DND-41 (cell line): ENCODE measurements around the gene RUNX2.

Experiments used
- CTCF ChIP-seq: IDR thresholded peaks from 2 replicates; pipeline ENCODE4 v1.5.1; 2012; ENCODE audit warnings: borderline replicate concordance, low read length, moderate library complexity, mild to moderate bottlenecking; ENCODE audit not compliant: poor library complexity, severe bottlenecking; ENCODE audit errors: extremely low read depth
- EZH2 ChIP-seq: IDR thresholded peaks from 3 replicates; pipeline ENCODE4 v1.6.1; 2012; ENCODE audit warnings: borderline replicate concordance, low read depth, mild to moderate bottlenecking, moderate library complexity, low read length, inconsistent platforms; ENCODE audit not compliant: severe bottlenecking

GRCh38 chr6:45513843-45514242 is 185.7 kb downstream of the RUNX2 start:
- no peak for TF ChIP-seq CTCF
- TF ChIP-seq EZH2, result no peak
